DMS 273 treated with DMSO at 0.1 percent for 48 hours (cell line): ENCODE data around the gene XRN2.

Experiments
- DNase-seq: peaks from one replicate; lab custom pipeline; 2025; lab: John Stamatoyannopoulos, UW

Gene XRN2

DNA sequence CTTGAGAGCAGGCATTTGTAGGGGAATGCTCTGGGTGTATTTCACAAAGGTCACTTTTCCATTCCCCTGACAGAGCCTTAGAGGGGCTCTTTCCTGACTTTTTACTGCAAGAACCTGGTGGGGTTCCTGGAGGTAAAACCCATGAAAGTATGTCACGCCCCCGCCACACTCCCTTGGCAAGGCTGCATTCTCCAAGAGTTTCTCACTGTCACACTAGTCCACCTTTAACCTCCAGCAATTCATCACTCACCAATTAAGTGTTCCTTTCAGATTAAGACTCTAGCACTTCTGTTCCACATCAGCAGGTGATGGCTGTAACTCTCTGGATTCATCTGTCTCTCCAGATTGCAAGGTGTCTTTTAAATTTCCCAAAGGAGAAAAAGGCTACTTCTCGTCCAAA lies 126.9 kb downstream of the XRN2 start:
- no peak for DNase-seq

DNA sequence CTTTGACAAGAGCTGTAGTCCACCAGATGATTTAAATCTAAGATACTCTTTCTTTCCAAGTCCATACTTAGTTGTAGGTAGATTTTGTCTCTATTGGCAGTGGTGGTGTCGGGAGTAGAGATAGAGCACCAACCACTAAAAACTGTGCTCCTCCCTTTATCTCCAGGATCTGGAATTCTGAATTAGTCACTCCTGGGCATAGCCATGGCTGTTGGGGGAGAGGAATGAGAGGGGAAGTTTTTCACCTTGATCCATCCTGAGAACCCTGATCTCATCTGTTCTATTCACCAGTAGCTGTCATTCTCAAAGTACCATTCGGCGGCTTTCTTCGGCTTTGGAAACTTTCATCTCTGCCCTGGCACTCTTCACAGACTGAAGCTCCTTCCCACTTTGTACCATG lies 129.8 kb downstream of the XRN2 start:
- no peak for DNase-seq

DNA sequence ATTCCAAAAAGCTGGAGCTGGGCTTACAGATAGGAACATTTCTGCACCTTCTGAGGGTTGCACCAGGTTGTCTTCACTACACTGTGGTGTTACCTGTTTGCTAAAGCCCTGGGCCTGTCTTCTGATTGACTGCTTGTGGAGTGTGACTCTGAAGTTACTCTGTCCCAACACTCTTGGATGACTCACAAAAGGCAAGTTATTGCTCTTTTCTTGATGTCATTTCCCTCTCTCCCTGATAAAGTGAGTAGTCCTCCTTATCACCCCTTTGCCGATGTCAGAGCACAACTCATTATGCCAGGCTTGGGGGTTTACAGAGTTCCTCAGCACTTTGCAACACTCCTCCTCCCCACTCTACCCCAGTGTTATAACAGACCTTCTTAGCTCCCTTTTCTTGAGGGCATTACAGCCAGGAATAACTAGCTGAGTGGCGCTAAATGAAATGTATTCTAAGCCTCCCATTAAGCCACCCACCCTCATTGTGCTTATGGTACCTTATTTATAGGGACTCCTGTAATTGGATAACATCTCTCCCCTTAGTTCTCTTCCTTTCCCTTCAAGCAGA lies 130.3 kb downstream of the XRN2 start:
- DNase-seq = no peak

DNA sequence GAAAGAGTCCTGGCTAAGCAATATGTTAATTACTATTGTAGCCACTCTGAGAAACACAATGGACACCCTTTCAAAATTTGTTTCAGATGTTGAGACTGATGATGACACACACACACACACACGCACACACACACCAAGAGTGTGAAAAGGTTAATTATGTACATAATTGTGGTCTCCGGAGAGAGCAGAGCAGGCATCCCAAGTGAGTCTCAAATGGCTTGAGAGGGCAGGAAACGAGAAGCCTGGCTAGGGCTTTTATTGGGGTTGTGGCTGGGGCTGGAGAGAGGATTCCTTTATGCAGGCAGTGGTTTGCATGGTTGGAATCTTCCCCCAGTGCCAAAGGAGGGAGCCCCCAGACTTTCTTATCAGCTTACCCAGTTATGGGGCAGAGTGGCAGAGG lies 132.4 kb downstream of the XRN2 start:
- DNase-seq = no peak

DNA sequence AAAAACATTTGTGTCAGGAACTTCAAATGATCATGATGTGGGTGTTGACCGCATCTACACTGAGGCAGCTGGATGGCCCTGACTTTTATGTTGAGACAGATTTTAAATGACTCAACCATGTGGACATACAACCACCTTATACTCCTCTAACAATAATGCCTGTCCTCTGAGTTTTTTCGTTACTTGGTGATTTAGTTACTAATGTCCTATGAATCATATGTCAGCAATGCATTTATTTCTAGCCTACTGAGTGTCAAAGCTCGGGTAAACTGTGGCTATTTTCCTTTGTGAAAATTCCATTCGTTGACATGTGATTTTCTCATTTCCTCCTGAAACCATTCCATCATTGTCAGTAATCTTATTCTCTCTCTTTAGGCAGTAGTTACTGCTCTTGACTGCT lies 133.1 kb downstream of the XRN2 start:
- DNase-seq = no peak

DNA sequence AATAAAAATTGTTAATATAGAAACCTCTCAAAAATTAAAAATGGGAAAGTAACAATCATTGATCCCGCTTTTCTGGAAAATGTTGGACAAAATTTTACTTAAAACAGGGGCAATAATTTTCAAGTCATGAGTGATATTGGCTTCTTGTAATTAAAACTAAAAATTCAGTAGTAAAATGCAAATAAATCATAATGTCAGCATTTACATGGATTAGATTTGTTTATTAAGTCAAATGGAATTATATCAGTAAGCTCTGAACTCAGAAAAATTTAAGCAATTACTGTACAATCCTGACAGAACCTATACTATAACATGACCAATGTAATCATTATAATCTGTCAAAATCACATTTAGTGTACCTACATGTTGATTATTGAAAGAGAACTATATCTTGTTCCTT lies 134.1 kb downstream of the XRN2 start:
- no peak for DNase-seq

DNA sequence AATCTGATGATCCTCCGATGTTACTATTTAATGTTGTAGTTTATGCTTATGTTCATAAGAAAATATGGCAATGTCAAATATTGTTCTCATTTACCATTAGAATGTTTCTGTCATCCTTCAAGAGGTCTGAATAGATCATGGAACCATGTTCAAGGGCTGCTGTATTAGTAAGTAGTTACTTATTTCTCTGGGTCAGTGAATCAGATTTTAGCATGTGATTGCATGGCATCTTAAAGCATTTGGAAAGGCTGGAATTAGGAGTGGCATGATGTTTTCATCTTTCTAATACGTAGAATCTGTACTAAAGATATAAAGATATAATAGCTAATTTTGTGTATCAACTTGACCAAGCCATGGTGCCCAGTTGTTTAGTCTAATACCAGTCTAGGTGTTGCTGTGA lies 134.7 kb downstream of the XRN2 start:
- no peak for DNase-seq
